GM19328 (cell line): Measurements from ENCODE around the gene ZNF202.
"Not testable (repeated sequence)": the region's sequence is repeated elsewhere in the genome, so short reads cannot be mapped to it uniquely, and the experiment has no call there.

ENCODE experiments used
- ATAC-seq: cut with Tn5 transposase; IDR thresholded peaks from one replicate; pipeline ENCODE4 v1.9.1; 2021; ENCODE audit warnings: mild to moderate bottlenecking, moderate library complexity; ENCODE audit not compliant: unreplicated experiment

Gene ZNF202

DNA sequence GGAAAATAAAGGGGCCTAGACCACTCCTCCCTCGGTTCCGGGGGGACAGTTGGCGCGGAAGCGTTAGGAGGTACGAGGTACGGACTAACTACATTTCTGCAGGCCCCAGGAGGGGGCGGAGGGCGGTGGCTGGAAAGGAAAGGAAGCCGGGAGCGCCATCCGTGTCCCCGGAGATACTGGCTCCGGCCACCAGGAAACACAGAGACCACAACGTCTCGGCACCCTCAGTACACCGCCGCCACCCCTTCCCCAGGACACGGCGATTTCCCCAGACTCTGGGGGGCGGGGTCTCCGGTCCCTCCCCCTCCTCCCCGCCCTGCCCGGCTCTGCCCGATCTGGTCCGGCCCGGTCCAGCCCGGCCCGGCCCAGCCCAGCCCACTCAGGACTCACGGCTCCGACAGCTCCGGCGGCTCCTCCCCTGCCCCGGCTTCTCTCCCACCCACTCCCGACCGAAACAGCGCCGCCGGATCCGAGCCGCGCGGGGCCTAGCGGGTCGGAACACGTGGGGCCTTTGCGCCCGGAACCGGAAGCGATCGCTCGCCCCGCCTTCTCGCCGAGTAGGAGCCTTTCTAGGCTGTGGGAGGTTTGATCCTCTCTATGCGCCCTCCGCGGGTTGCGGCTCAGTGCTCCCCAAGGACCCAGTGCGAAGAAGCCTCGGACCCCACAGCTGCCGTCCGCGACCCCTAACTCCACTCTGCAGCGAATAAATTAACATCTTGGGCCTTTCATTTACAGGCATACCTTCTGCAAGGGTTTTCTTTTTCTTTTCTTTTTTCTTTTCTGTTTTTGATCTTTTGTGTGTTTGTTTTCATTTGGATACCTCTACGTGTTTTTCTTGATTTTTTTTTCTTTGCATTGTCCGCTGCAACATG, at the start of gene ZNF202:
TSS of gene ZNF202 (minus strand) at position 502 of the 872 bp plus-strand sequence. CDS start 10,772 bp downstream, outside the sequence.
- ATAC-seq = peak; percentile 99

DNA sequence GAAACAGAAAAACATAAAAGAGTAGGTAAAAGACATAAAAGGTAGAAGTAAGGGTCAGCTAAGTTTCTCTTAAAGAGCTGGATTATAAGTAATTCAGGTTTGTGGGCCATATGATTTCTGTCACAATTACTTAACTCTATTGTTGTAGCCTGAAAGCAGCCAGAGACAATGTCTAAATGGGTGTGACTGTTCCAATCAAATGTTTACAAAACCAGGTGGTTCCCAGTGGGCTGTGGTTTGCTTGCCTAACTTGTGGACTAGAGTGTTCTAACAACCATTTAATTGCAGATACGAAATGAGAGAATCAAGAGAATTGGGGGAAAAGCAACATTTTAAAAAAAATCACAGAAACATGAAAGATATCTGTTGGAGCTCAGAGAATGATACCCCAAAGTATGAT, 42.1 kb upstream of the ZNF202 start:
- no peak for ATAC-seq

DNA sequence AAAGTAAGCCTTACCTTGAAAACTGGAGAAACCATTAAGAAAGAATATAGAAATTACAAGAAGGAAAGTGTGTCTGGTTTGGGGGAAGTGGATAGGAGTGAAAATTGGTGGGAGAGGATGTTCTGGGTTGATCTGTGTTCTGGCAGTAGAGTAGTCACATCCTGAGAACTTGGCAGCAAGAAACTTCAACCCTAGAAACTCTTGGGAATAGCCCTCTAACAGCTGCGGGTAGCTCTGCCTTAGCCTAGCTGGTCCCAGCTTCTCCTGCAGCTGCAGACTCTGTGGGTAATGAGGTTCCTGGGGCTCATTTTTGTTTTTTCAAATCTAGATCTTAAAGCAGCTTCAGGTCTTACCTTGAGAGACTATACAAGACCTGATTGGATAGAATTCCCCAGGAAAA, 37.1 kb upstream of the ZNF202 start:
- no peak for ATAC-seq

DNA sequence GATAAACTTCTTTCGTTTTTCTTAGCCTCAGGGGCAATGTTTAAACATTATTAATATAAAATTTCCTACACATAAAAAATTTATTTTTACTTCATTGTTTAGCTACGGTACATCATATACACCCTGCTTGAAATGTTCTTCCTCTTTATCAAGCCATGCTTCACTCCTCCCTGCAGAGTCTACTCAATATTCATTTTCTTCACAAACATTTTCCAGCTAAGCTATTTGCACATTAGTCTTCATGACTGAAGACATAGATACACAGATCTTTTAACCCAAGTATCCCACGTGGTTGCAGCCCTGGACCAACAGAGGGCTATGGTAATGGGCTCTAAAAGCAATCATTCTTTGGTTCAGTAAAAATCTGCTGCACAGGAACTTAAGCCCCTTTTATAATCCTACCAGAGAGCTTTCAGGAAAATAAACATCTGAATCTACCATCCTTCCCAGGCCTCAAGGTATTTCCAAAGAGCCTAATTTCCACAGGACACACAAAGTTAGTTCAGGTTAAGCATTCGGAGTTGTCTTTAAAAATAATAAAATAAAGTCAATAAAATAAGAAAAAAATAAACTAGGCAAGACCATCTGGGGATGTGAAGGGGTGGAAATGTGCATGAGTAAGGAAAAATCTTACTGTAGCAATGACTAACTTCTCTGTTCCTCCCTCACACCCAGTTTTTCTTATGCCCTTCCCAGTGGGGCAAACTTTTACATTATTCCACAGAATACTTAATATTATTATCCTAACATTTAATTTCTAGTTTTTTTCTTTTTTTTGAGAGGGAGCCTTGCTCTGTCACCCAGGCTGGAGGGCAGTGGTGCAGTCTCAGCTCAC, 34.5 kb upstream of the ZNF202 start:
- no peak for ATAC-seq

DNA sequence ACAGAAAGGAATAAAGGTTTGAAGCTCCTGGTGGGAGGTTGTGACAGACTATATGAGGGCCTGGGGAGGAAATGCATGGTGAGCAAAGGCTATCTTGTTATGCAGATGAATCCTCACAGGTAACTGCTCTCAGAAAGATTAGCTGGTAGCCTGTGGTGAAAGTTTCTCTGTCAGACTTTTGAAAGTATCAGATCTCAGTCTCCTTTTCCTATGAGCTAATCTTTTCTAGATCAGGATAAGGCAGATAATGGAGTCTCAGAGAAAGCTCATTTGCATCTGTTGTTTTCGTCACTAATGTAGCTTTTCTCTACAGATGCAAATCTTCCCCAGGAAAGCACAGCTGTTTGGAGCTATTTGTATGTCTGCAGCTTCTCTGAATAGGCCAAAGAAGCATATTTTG, 33.8 kb upstream of the ZNF202 start:
- no peak for ATAC-seq

DNA sequence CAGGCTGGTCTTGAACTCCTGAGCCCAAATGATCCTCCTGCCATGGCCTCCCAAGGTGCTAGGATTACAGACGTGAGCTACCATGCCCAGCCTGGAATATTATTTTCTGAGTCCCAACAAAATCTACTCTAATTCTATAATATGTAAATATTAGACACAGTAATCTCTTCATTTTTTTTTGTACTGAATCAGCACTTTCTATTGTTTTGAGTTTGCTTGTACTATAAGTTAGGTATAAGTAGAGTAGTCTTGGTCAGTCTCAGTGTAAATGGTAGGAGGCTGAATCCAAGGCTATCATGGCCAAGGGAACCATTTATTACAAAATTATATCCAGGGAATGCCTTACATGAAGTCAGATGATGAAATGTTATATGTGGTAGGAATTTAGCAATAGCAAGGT, 32.5 kb upstream of the ZNF202 start:
- ATAC-seq = no peak

DNA sequence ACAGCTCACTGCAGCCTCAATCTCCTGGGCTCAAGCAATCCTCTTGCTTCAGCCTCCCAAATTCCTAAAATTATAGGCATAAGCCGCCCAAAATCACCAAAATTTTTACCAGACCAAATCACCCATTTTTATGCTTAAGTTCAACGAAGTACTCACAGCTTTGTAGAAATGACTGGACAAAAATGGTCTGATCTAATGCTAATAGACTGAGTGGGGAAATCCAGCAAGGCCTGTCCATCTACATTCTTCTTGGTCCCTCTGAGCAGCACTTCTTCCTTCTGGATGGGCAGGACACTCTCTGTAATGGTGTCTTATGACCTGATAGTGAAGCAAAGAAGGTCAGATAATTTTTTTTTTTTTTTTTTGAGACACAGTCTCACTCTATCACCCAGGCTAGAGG, 31.6 kb upstream of the ZNF202 start:
- no peak for ATAC-seq

DNA sequence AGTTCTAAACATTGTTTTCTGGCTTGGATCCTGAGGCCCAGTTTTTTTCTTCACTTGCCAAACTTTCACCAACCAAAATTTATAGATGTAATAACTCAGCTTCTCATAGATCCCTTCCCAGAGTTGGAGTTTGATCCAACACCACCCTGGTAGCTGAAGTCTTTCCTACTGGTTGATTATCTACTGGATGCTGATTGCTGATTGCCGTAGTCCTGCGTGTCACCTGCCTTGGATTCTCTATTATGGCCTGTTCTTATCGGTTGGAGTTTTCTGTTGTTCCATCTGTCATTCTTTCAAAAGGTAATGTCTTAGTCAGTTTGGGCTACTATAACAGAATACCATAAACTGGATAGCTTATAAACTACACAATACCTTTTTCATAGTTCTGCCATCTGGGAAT, 30.2 kb upstream of the ZNF202 start:
- ATAC-seq = no peak

DNA sequence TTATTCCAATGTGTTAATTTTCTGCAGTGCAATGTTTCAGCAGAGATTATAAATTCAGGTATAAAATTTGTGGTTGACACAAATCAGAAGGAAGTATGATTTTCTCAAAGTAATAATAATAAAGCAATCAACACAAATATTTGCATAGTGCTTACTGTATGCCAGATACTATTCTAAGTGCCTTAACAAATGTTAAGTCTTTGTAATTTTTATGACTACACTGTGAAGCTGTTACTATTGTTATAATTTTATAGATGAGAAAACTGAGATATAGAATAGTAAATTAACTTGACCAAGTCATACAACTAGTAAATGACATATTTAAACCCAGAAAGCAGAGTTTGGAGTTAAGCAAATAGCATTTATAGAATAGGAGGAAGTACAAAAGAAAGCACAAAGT, 29.3 kb upstream of the ZNF202 start:
- ATAC-seq = no peak

DNA sequence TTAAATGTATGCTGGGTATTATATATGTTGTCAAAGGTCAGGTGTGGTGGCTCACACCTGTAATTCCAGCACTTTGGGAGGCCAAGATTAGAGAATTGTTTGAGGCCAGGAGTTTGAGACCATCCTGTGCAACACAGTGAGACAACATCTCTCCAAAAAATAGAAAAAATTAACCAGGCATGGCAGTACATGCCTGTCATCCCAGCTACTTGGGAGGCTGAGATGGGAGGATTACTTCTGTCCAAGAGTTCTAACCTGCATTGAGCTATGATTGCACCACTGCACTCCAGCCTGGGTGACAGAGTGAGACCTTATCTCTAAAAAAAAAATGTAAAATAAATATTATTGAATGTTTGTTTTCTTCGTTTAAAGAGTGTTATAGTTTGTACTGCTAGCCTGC, 24.1 kb upstream of the ZNF202 start:
- no peak for ATAC-seq

DNA sequence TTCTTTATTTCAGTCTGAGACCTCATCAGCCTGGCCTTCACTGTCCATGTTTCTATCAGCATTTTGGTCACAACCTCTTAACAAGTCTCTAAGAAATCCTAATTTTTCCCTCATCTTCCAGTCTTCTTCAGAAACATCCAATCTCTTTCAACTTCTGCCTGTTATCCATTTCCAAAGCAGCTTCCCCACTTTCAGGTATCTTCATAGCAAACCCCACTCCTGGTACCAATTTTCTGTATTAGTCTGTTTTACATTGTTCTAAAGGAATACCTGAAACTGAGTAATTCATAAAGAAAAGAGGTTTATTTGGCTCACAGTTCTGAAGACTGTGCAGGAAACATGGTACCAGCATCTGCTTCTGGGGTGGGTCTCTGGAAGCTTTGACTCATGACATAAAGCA, 21.0 kb upstream of the ZNF202 start:
- no peak for ATAC-seq

DNA sequence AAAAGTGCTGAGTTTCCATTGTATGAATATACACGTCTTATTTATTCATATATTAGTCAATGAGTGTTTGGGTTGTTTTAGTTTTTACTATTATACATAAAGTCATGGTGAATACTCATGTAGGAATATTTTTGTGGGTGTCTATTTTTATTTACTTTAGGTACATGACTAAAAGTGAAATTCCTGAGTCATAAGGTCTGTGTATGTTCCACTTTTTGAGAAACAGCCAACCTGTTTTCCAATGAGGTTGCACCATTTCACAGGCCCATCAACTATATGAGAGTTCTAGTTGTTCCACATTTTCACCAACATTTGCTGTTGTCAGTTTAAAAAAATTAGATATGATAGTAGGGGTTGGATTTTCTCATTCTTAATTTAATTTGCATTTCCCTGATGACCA, 19.4 kb upstream of the ZNF202 start:
- peak; percentile 69 for ATAC-seq

DNA sequence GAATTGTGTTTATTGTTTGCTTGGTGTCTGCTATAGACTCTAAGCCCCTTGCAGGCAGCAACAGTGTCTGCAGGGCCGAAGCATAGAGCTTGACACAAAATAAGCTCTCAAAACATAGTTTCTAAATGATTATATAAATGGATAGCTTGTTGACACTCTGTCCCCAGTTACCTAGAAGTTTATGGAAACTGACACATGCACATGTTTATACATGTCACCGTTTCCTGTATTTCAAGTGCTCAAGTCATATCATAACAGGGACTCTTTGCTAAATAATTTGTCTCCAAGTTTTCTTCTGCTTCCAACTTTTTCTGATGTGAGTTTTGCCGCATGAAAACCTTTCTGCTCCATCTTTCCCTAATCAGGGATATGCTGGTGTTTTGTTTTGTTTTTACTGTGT, 16.5 kb upstream of the ZNF202 start:
- no peak for ATAC-seq

DNA sequence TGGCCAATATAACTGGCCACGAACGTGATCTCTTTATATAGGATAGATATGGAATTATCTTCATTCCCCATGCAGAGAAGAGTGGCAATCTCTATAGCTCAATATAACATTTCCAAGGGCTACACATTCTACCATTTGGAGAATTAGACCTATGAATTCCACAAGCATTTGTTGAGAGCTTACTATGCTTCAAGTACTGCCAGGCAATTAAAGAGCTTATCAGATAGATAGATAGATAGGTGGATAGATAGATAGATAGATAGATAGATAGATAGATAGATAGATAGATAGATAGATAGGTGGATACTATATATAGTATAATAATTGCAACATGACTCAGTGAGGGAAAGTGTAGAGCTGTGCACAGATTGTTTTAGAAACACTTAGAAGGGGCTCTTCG, 14.4 kb upstream of the ZNF202 start:
- no peak for ATAC-seq

DNA sequence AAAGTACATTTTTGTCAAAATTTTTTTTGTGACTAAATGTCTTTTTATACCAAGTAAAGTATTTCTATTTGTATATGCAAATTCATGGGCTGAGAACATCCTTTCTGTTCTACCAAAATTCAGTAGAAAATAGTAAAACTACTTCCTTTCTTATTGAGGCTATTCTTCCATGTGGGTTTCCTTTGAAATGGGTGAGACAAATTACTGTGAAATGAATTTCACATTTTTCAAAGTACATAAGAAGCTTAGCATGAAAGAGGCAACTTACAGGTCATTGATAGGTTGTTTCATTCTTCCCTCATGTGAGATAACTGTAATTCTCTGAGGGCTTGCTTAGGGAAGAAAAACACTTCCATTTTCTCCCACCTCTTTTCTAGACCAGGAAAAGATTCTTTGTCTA, 13.9 kb upstream of the ZNF202 start:
- no peak for ATAC-seq

DNA sequence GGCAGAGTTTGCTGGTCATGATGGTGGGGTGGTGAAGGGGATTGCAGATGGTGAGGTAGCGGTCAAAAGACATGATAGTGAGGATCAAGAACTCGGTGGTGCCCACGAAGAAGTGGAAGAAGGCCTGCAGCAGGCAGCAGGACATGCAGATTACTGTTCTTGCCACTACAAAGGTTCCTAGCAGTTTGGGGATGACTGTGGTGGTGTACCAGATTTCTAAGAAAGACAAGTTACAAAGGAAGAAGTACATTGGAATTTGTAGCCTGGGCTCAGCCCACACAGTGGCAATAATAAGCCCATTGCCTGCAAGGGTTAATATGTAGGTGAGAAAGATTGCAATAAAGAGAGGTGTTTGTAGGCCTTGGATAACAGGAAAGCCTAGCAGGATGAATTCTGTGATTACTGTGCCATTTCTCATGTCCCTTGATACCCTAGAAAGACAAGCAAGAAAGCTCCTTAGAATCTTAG, 12.7 kb upstream of the ZNF202 start, which contains the start of gene OR6X1:
TSS of gene OR6X1 (minus strand) at position 418 of the 468 bp plus-strand sequence. CDS start at position 418, 0 bp downstream.
- ATAC-seq = no peak

DNA sequence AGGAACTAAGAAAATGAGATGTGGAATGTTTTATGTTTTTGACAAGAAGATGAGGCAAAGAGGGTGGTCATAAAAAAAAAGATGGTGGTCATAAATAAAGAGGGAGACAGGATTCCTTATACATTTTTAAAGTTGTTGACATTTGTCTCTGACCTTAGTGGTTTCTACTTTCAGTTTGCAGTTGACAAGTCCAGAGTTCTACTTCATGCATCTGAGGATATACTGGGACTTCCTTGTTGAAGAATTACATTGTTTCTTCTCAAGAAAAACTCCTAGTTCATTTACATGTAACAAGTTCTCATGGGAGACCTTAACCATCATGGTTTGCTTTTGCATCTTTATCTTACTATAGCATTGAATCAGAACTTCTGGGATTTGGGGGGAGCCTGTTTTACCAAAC, 11.7 kb upstream of the ZNF202 start:
- ATAC-seq = no peak

DNA sequence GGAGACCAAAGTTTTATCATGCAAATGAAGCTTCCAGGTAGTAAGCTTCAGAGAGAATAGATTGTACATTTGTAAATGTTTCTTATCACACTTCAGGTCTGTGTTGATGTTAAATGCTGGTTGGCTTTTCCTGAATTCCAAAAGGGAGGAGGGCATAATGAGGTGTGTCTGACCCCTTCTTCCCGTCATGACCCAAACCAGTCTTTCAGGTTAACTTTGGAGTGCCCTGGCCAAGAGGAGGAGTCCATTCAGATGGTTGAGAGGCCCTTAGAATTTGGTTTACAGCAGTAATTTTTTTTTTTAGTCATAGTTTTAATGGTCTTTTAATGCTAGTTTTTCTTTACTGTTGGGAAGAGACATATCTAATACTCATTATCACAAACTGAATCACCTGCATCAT, 10.3 kb upstream of the ZNF202 start:
- no peak for ATAC-seq

DNA sequence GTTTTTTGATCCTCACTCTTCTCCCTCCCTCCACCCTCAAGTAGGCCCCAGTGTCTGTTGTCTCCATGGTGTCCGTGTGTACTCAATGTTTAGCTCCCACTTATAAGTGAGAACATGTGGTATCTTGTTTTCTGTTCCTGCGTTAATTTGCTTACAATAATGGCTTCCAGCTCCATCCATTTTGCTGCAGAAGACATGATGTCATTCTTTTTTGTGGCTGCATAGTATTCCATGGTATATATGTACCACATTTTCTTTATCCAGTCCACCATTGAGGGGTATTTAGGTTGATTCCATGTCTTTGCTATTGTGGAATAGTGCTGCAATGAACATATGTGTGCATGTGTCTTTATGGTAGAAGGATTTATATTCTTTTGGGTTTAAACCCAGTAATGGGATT, 6.9 kb upstream of the ZNF202 start:
- ATAC-seq = not testable (repeated sequence)

DNA sequence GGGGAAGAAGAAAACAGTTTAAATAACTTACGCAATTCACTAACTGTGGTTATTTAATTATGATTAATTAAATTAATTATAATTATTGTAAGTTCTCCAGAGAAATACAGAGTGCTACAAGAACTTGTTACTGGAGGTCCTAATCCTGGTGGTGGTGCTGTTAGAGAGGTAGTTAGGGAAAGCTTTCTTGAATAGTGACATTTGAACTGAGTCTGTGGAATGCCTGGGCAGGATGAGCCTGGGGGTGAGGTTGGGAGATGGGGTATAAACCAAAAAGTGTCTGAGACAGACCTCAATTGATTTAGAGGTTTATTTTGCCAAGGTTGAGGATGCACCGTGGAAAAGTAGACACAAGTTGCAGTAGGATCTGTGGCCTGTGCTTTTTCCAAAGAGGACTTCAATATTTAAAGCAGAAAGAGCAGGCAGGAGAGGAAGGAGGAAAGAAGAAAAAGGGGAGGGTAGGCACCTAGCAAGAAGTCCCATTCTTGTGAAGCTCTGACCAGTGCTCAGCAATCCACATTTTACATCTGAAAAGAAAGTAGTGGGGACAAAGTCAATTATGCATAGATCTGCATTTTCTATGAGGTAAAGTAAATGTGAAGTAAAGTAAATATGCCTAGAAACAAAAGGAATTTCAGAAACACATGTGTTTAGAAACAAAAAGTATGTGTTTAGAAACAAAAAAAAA, 4.4 kb upstream of the ZNF202 start:
- no peak for ATAC-seq

DNA sequence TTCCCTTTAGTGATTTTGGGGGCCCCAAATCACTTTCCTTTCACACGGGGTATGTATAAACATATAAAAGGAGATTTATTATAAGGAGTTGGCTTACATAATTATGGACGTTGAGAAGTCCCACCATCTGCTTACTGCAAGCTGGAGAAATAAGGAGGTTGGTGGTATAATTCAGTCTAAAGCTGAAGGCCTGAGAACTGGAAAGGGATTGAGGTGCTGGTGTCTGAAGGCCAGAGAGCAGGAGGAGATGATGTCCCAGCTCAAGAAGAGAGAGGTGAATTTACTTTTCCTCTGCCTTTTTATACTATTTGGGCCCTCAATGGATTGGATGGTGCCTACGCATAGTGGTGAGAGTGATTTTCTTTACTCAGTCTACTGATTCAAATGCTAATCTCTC, 1.3 kb upstream of the ZNF202 start:
- no peak for ATAC-seq
